ENCODE measurements around the gene BAMBI.

Gene BAMBI

GRCh38 chr10:28674782-28675181, 2.5 kb upstream of the BAMBI start:
- DNase-seq (ENCODE audit: low read depth in 3 of 3), result no peak

GRCh38 chr10:28676326-28676967, 874 bp upstream of the BAMBI start:
- DNase-seq (ENCODE audit: low read depth in 3 of 3), result peak in 1 of 3 experiments; percentile 3

DNA sequence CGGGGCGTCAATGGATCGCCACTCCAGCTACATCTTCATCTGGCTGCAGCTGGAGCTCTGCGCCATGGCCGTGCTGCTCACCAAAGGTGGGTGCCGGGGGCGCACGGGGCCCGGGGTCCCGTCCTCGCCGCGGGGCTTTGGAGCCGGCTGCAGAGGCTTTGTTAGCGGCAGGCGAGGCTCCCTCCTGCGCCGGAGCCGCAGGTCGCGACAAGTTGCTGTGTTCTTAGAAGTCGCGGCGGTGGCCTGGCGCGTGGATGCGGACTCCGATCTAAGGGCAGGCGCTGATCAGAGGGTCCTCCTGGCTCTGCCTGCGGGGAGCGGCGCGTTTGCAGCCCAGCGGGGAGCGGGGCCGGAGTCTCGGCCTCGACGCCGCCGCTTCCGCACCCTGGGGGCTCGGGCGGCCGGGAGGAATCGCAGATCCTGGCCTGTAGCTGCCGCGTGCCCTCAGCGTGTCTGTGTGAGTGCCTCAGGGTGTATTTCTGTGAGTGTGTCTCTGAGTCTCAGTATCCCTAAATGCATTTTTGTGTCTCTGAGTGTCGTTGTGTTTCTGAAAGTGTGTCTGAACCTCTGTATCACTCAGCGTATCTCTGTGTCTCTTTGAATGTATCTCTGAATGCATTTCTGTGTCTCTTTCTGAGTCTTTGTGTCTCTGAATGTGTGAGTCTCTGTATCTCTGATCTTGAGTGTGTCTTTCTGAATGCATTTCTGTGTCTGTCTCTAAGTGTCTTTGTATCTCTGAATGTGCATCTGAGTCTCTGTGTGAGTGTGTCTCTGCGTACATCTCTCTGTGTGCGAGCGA, 766 bp downstream of the BAMBI start:
- peak in 1 of 3 experiments; percentile 10 for DNase-seq (ENCODE audit: low read depth in 3 of 3)

- DNase-seq (ENCODE audit: low read depth in 3 of 3), result no peak
These were observed 1.6 kb downstream of the BAMBI start for GRCh38 chr10:28678687-28679457.

- no peak for DNase-seq (ENCODE audit: low read depth in 3 of 3)
These were observed 2.4 kb downstream of the BAMBI start for GRCh38 chr10:28679581-28680357.

DNA sequence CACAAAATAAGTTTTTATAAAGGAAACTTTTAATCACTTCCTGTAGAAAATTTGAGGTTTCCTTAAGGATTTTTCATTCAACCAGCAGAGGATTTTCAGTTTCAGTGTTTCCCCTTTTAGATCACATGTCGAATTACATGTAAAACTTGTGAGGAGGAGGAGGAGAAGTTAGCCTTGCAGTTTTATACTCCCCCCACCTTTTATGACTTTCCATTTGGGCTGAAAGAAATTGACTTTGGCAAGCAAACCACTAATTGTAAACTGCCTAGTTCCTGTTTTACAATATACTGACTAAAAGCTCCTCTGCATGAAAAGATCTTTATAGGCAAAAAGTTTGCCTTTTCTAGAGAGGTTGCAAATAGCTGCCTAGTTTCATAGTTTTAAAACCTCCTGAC, 3.0 kb downstream of the BAMBI start:
- DNase-seq (ENCODE audit: low read depth in 3 of 3), result no peak

- no peak for DNase-seq (ENCODE audit: low read depth in 3 of 3)
These were observed 4.0 kb downstream of the BAMBI start for GRCh38 chr10:28681291-28681763.

DNA sequence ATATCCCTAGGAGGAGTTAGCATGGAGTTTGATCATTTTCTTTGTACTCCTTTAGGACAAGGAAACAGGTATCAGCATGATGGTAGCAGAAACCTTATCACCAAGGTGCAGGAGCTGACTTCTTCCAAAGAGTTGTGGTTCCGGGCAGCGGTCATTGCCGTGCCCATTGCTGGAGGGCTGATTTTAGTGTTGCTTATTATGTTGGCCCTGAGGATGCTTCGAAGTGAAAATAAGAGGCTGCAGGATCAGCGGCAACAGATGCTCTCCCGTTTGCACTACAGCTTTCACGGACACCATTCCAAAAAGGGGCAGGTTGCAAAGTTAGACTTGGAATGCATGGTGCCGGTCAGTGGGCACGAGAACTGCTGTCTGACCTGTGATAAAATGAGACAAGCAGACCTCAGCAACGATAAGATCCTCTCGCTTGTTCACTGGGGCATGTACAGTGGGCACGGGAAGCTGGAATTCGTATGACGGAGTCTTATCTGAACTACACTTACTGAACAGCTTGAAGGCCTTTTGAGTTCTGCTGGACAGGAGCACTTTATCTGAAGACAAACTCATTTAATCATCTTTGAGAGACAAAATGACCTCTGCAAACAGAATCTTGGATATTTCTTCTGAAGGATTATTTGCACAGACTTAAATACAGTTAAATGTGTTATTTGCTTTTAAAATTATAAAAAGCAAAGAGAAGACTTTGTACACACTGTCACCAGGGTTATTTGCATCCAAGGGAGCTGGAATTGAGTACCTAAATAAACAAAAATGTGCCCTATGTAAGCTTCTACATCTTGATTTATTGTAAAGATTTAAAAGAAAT, 4.8 kb downstream of the BAMBI start:
- no peak for DNase-seq (ENCODE audit: low read depth in 3 of 3)

DNA sequence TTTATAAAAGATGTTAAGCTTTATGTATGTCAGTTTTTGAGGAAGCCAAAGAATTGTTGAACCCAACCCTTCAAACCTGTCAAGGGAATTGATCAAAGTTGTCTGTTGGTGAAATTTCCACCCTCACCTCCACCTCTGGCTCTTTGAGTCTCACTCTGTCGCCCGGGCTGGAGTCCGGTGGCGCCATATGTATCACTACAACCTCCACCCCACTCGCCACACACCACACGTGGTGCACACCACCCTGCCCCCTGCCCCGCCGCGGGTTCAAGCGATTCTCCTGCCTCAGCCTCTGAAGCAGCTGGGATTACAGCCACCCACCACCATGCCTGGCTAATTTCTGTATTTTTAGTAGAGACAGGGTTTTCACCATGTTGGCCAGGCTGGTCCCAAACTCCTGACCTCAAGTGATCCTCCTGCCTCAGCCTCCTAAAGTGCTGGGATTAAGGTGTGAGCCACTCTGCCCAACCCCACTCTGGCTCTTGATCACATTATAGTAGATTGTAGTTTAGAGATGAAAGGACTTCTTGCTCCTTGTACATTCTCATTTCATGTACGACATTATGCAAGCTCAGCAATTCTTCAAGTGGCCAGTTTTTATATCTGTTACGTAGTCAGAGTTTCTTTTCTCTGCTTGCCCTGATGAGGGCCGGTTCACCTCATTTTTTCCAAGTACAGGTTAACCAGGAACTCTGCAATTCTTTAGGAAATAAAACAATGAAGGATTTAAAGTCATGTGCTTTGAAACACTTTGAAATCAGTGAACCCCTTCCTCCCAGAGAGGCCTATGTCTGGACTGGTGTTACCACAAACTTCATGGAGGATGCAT, 7.0 kb downstream of the BAMBI start:
- no peak for DNase-seq (ENCODE audit: low read depth in 3 of 3)

DNA sequence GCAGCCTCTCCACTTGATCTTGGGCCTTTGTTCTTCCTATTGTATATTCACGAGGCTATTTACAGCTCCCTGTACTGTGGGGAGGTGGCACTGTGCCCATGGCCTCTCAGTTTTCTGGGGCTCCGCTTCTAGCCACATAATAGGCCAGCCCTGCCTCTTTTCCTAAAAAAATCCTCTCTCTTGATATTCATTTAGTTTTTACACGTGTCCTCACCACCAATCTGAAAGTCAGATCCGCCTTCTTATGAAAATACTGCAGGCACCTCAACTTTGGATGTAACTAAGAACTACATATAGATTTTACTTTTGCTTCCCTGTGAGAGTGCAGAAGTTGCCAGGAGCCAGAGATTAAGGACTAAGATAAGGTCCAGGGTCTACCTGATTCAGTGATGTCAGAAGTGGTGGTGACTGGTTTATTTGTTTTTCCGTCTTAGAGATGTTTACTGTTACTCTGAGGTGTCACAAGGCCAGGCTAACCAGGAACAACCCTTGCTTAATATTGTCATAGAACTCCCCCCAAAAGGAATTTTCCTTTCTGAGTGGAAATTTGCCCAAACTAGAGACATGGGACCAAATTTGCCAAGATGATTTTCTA, 7.8 kb downstream of the BAMBI start:
- no peak for DNase-seq (ENCODE audit: low read depth in 3 of 3)

DNA sequence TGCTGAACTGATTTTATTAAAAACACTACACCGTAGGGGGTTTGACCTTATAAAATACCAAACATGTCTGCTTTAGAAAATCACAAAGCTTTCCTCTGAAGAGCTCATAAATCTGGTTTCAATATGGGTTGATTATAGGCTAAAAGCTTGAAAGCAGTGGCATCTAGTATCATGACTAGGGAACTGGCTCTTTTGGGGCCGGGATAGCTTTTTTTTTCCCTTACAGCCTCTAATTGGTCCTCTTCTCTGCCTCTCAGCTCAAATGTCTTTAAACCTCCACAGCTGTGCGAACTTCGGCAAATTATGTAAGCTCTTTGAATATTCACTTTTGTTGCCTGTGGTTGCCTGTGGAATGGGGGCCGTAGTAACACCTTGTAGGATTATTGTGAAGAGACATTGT, 8.4 kb downstream of the BAMBI start:
- DNase-seq (ENCODE audit: low read depth in 3 of 3), result no peak

DNA sequence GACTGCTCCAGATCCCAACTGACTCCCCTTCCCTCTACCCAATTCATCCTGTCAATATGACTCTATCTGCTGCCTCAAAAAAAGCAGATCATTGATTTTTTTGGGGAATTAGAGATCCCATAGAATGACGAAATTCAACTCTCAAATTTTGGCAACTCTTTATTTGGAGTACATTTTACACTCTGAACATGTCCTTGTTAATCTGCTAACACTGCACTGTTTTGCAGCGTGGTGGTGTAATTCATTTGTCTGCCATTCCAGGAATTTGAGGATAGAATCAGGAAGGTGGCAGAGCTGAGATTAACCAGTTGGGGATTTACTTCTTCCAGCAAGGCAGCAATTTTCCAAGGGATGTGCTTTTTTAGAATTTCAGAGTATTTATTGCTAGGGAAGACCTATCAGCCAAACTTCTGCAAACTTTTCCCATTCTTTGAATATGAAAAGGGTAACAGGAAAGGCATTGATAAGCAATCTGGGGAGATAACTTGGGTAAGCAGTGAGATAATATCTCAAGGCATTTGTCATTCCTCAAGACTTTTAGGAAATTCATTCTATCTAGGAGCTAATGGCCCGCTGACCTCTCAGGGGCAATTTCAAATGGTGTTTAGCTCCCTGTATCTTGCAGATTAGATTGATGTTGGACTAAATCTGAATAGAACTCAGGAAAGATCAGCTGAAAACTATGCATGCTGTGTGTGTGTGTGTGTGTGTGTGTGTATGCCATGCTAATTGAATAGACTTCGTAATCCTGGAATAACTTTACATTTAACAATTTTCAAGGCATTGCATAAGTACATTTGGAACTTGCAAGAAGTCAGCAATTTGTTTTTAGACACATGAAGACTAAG, 9.7 kb downstream of the BAMBI start:
- DNase-seq (ENCODE audit: low read depth in 3 of 3), result no peak

DNA sequence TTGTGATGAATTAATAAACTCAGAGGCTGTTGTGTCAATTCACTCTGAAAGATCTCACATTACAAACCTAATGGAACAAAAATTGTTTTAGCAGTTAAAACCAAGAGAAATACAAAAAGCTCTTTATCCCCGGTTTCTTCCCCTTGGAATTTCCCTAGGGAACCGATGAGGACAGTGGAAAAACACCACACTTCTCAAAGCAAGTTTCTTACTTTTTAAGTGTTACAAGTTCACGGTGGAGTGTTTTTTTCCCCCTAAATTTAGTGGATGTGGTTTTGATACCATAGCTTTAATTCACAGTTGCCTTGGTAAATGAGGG, 10.3 kb downstream of the BAMBI start:
- no peak for DNase-seq (ENCODE audit: low read depth in 3 of 3)

- no peak for DNase-seq (ENCODE audit: low read depth in 3 of 3)
These were observed 13.2 kb downstream of the BAMBI start for GRCh38 chr10:28690545-28690944.

- no peak for DNase-seq (ENCODE audit: low read depth in 3 of 3)
These were observed 13.9 kb downstream of the BAMBI start for GRCh38 chr10:28691187-28691694.

DNA sequence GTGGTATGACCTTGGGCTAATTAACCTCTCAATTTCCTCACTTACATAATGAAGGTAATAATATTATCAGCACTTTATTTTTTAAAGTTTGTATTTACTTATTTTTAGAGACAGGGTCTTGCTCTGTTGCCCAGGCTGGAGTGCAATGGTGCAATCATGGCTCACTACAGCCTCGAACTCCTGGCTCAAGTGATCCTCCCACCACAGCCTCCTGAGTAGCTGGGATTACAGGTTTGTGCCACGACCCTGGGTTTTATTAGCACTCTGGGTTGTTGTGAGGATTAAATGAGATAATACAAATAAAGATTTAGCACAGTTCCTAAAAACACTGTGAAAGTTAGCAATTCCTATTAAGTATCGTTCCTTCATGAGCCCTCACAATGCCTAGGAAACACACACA, 14.7 kb downstream of the BAMBI start:
- DNase-seq (ENCODE audit: low read depth in 3 of 3), result no peak

DNA sequence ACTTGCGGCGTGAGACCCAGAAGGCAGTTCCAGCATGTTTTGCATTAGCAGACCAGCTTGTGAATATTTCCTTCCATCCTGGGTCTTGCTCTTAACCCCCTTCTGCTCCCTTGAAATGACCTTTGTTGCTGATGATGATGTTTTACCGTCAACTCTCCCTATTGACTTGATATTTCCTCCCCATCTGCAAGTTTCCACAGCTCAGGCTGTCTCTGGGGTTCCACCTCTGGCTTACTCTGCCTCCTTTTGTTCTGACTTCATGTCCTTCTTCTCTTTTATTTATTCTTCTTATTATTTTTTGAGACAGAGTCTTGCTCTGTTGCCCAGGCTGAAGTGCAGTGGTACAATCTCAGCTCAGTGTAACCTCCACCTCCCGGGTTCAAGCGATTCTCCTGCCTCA, 17.2 kb downstream of the BAMBI start:
- DNase-seq (ENCODE audit: low read depth in 3 of 3), result no peak

GRCh38 chr10:28698075-28698474, 20.8 kb downstream of the BAMBI start:
- DNase-seq (ENCODE audit: low read depth in 3 of 3), result no peak
